GM21526 (cell line): ENCODE data around the gene ARHGAP22.

ENCODE experiments used
- ATAC-seq: cut with Tn5 transposase; IDR thresholded peaks from one replicate; pipeline ENCODE4 v1.9.1; 2021; ENCODE audit warnings: moderate library complexity; ENCODE audit not compliant: unreplicated experiment, low FRiP score

ARHGAP22 gene

DNA sequence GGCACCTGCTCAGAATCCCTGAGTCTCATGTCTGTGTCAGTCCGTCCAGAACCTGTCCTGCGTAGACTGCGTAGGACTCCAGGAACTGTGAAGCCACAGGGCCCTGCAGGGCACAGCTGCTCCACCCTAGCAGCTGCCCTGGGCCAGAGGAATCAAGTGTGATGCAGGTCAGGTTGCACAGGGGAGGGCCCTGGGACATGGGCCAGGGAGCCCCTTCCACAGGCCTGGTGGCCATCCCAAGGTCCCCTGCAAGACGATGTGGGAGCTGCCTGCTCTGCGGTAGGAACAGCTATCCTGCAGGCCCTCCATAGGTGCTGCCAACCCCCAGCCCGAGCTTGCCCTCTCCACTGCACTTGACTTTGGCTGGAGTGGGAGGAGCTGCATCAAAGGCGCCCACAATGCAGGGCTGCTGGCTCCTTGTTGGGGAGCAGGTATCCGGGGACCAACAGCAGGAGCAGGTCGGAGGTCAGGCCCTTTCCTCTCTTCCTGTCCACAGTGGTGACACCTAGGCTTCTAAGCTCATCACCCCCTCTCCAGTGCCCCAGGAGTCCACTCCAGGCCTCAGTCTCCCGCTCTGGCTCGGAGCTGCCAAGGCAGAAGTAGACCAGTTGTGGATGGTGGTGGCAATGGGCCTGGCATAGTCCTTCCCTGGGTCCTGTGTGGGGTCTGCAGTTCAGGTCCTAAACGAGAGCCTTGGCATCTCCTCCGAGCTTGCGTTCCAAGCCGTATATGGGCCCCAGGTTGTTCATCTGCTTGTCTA lies 149.3 kb downstream of the ARHGAP22 start:
- no peak for ATAC-seq

DNA sequence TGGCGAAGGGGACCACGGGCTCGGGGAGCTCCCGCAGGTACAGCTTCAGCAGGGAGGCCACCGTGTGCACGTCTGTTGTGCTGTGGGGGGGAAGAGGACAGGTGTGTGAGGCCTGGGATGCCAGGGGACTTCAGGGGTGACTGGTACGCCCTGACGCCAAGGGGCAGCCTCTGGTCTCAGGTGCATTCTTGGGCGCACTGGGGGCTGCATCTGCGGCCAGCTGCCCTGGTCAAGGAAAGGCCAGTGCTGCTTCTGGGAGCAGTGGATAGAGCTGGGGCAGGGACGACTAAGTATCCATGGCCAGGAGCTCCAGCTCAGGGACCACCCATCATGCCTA lies 149.8 kb downstream of the ARHGAP22 start:
- ATAC-seq, result no peak

DNA sequence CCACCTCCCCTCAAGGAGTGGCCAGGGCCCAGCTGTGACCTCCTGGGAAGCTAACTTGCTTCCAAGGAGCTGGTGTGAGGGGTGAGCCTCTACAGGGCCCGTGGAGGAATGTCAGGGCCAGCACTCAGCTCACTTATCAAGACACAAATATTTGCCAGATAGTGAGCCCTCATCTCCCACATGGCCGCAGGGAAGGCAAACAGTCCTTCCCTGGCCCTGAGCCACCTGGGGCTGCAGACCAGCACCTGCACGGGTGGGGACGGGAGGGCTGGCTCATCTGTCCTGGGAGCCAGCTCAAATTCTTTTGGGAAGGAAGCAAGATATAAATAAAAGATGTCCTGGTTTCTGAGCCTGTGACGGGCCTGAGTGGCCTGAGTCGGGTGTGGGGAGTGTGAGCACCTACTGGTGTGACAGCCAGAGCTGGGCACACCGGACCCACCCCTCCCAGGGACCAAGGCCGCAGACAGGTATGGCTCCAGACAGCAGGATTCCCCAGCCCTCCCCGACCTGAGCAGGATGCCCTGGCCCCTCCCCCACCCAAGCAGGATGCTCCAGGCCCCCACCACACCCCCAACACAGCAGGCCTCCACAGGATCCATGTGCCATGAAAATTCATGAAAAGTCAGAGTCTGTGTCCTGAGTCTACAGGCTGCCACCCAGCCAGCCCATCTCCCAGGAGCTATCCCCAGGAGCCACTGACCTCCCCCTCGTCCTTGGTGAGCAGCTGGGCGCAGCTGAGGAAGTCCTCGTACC lies 150.4 kb downstream of the ARHGAP22 start:
- ATAC-seq, result no peak

DNA sequence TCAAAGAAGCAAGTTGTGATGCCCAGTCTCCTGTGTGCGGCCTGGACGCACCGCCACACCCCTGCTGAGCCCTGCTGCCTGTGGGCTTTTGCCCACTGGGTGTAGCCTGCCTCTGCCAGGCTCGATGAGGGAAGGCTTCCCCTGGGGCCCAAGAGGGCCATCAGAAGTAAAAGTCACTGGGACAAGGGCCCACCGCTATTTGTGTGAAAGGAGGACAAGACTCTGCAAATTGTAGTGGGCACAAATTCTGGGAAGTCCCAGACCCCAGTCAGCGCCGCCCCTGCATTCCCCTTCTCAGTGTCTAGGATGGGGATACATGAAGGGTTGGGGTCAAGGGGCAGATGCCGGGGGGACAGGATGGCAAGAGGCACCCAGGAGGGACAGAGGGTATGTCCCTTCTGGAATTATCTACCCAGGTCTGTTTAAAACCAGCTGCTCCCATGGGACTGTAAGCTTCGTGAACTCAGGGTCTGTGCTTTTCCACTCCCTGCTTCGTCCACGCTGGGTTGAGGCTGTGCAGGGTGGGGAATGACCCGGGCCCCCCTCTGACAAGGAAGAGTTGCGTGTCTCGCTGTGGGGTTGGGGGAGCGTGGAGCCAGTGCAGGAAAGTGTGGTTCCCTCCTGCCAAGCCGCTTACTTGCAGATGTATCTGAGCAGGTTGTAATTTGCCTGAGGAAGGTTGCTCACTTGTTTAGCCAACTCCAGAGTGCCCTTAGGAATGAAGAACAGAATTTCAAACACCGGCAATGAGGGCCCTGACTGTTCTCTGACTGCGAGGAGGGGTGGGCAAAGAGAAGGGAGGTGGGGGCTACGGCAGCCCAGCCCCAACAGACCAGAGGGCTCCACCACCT lies 151.2 kb downstream of the ARHGAP22 start:
- no peak for ATAC-seq

DNA sequence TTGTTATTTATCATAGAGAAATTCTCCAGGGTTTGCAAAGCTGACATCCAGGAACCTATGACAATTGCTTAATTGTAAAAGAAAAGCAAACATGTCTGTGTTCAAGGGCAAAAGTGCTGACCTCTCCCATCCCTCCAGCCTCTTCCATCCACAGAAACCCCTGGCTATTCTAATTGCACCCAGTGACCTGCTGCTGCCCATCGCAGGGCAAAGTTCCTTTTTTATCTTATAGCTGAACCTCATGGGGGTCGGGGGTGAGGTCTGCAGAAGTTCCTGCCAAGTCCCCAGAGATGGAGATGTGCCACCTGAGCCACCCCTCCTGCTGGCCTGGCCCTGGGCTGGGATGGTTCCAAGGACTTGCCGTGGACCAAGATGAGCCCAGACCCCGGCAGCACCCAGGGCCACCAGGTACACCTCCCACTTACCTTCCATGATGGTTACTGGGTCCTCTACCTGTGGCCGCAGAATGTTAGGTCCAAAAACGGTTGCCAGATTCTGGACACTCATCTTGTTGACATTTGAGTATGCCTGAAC lies 151.9 kb downstream of the ARHGAP22 start:
- ATAC-seq, result no peak

DNA sequence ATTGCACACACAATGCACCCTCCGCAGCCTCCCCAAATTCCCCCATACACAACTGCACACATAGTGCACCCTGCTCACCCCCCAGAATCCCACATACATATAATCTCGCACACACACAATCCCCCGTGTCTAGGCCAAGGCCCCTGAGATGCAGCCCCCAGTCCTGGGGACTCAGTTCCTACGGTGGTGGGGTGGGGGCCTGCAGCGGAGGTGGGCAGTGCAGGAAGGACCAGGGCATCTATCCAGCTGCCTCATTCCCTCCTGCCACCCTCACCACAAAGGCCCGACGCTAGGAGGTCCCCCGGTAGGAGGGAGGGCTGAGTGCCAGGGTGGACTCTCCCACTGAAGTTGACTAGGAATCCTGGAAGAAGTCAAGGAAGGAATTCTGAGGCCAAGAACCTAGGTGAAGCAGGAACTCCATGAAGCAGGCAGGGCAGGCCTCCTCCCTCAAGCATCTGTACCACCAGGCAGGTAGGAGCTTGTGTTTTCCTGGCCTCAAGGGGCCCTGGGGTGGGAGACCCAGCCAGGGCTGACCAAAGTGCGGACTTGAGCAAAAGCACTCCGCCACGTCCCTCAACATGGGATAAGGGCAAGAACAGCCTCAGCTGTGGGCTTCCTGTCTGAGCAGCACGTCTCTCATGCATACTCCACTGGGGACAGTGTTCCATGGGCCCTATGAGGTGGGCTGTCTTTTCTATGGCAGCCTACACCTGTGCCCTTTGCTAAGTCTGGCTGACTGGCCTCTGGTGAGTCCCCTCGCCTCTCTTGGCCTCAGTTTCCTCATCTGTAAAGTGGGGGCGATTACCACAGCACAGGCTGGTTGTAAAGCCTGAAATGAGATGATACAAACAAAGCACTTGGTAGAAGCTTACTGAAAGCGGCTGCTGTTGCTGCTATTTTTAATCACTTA lies 152.6 kb downstream of the ARHGAP22 start:
- ATAC-seq, result no peak

DNA sequence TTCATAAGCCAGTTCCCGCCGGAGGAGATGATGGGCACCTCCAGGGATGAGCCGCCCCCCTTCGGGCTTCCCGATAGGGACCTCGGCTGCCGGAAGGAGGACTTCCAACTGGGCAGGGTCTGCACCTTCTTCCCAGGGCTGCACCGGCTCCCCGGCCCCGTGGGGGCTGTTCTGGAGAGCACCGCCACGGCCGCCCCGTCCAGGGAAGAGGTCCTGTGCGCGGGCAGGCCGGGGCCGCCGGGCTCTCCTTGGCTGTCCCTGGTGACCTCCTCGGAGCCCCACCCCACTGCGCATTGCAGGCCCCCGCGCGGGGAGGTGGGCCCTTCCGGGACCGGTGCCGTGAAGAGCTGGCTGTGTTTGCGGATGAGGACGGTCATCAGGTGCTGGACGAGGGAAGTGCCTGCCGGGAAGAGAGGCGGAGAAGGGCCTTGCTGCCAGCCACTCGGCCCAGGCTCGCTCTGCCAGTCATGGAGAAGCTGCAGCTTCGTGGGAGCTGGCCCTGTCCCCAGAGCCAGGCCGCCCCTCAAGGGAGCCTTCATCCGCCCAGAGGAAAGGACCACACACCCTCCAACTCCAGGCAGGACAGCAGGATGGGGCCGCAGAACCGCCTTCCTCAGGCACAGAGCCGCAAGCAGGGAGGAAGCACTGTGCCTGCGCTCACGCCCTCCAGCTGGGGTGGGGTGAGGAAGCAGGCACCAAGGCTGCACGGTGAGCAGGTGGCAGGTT lies 154.0 kb downstream of the ARHGAP22 start:
- ATAC-seq, result no peak

DNA sequence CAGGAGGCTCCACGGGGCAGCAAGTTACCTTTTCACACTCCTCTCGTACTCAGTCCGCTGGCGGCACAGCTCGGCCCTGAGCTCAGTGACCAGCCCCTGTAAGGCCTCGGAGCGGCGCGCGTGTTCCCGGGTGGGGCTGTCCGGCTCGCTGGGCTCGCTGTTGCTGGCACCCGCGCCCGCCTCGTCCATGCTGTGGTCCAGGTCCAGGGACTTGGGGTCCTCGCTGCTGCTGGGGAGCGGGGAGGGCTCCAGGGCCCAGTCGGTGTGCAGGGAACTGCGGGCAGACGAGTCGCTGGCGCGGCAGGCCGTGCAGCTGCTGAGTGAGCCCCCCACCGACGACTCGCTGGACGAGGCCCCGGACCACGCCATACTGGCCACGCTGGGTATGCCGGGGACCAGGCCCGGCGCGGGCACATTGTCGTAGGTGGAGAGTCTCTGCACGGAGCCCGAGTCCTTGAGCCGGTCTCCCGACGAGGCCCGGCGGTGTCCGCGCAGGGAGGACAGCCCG lies 154.6 kb downstream of the ARHGAP22 start:
- no peak for ATAC-seq

DNA sequence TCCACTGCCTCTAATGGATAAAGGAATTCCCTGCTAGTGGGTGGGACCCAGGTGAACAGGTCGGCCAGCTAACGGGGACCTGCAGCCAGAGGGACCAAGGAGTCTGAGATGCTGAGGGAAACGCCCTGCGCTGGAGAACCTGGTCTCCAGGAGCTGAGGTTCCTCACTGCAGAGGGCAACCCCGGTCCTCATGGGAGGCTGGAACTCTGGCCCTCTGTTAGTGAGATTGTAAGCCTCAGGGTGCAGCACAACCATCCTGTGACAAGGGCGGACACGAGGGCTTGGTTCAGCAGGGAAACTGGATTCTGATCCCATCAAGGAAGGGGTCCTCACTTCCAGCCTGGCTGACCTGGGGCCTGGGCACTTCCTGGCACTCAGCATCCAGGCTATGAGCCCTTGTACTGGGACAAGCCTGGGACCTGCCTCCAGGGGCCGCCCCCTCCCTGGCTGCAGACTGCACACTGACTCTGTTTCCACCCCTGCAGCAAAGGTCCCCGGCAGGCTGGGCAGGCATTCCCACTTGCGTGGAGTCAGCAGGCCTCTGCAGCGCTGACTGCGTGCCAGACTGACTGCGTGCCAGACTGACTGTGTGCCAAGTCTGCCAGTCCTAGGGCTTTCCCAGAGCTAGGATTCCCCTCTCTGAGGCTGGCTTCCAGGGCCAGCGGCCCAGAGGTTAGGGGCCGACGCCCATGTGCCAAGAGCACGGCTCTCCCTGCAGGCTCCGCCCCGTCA lies 155.2 kb downstream of the ARHGAP22 start:
- ATAC-seq, result no peak

DNA sequence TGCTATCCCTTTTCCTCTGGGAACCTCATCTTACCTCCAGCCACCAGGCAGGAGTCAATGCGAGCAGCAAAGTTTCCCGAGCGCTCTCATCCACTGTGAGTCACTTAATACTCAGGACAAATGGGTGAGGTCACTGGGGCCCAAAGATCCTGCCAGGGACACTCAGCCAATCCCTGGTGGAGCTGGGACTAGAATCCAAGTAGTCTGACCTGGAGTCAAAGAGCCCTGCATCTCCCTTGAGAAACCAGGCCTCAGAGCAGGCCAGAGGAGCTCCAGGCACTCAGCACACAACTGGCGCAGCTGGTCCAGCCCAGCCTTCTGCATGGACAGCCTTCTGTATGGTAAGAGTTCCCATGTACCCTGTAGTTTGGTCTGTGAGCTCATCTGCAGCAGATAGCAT lies 156.1 kb downstream of the ARHGAP22 start:
- no peak for ATAC-seq

DNA sequence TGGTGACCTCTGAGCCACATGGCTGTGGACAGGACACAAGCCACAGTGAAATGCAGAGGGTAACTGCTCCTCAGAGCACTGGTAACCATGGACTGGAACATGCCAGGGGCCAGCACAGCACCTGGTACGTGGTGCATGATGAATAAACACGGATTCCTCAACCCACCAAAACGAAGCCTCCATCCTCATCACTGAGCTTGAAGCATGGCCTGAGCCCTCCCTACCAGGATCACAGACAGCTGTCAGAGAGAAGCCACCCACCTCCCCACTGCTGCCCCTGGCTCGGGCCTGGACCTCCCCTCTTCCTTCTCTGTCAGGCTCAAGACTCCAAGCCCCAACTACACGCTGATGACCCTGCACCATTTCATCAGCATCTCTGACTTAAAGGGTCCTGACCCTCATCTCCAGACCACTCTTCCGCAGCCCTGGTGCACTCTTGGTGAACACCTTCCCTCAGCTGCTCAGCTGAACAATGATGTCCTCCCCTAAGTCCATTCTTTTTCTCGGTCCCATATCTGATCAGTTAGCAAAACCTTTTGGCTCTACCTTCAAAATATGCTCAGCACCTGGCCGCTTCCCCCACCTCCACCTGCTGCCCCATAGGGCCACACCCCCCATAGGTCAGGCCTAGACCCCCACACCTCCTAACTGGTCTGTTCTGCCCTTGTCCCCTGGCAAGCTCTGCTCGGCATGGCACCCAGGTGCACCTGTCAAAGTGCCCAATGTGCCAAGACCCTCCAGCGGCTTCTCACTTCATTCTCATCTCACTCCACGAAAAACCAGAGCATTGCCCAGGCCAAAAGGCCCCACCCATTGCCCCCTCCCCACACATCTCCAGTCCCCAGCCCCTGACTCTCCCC lies 157.3 kb downstream of the ARHGAP22 start:
- ATAC-seq, result no peak

DNA sequence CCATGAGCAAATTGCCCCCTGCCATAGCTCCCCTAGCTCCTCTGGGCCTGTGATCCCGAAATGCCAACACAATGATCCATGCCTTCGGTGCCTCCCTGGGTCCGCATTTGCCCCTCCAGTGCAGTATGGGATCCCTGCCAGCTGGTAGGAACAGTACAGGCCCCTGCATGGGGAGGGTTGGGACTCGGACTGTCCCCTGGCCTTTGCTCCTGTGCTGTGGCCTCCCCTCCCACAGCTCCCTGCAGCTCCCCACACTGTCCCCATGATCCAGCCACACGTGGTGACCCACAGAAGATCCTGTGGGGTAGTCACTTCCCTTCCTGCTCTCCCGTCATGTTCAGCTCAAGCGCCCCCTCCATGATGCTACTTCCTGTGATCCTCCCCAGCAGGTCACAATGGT lies 158.1 kb downstream of the ARHGAP22 start:
- ATAC-seq, result no peak

DNA sequence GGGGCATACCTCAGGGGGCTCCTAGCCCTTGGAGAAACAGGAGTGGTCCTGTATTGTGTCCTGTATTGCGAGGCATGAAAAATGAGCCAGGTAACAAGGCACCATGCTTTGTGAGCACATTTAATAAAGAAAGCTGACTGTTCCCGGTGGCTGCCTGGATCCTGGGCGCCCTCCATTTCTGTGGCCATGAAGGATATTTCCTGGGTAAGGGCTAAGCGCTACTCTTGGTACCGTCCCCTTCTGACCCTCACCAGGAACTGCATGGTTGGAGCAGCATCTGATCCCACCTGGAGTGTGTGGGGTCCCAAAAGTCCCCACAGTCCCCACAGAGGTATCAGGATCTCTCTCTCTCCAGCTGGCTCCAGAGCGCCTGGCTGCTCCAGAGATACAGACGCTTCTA lies 158.9 kb downstream of the ARHGAP22 start:
- no peak for ATAC-seq

DNA sequence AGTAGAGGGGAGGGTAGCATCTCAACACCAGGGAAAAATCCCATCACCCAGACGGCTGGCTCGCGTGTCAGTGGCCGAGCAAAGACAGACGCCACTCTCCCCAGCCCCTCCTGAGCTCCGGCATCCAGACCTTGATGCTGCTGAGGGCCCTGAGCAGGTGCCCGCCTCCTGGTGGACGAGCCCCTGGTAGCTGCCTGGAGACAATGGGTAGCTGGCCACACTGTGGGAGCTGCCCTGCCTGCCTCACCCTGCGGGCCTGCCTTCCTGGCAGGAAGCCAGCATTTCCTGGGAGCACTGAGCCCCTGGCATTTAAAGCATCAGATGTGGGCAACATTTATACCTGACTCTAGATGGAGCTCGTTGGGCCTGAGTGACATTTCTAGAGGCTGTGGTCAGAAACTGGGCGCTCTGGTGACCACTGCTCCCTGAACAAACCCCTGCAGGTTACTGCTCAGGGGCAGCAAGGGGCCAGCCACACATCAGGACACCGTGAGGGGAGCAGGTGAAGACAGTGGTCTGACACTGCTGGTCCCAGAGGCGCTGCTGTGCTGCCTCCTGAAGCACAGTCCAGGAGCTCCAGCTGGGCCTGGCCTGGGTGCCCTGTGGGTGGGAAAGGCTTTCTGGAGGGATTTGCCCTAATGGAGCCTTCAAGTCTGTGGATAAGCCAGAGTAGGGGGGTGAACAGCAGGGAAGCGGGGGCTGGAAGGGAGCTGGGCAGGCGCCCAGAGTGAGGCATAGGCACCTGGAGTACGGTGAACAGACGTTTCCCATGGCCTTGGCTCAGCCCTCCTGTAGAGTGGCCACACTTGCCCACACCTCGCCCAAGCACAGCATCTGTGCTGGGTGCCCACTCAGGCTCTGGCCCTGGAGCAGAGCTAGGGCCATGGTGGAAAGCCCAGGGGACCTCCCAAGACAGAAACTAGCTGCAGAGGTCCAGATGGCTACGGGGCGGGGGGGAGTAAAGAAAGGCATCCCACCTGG lies 159.7 kb downstream of the ARHGAP22 start:
- ATAC-seq, result no peak

DNA sequence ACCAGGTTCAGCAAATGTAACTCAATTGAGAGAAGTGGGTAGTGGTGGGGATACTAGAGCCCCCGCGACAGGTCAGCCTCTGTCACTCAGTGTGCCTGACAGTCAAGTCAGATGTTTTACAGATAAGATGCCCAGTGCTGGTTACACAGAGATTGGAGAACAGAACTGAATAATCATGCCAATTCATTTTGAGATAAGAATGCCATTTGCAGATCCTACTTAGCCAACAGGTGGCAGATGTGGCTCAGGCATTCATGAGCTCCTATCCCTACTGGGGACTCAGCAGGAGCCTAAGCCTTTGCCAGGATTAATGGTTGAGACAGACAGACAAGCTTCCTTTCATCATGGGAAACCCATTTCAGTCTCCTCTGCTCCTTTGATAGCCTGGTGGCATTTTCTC lies 160.6 kb downstream of the ARHGAP22 start:
- ATAC-seq, result no peak

DNA sequence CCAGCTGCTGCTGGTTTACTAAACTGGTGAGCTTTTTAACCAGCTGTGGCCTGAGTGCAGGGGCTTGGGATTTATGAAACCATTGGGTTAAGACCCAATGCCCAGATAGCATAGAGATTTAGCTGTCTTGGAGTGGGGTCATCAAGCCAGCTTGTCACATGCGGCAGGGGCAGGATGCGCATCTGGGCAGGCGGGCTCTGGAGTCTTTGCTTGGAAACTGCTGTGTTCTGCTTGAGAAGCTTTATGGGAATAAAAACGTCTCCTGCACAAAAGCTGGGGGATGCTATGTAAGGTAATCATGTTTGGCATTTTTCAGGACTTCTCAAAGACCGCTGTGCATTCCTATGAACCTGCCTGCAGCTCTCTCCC lies 162.1 kb downstream of the ARHGAP22 start:
- no peak for ATAC-seq
